Nephron (organoid): ENCODE results near the gene FXN.

Source experiments
- H3K27ac Mint-ChIP-seq, 3 experiments: 2 replicates each; pipeline ENCODE4 v1.8.0; 2020; ENCODE audit warnings: mixed read lengths in 3 of 3, mild to moderate bottlenecking in 2 of 3, moderate library complexity in 1 of 3
- H3K27me3 Mint-ChIP-seq: 2 replicates; pipeline ENCODE4 v1.8.0; 2021; ENCODE audit warnings: low read depth, mild to moderate bottlenecking, moderate library complexity, mixed read lengths
- H3K36me3 Mint-ChIP-seq: 2 replicates; pipeline ENCODE4 v1.8.0; 2020; ENCODE audit warnings: low read depth, mixed read lengths
- H3K4me1 Mint-ChIP-seq: 2 replicates; pipeline ENCODE4 v1.8.0; 2020; ENCODE audit warnings: mixed read lengths
- H3K4me3 Mint-ChIP-seq, 3 experiments: 2 replicates each; pipeline ENCODE4 v1.8.0; 2020; ENCODE audit warnings: mild to moderate bottlenecking in 3 of 3, mixed read lengths in 3 of 3, moderate library complexity in 2 of 3
- H3K9me3 Mint-ChIP-seq: 2 replicates; pipeline ENCODE4 v1.8.0; 2020; ENCODE audit warnings: mixed read lengths
- CTCF ChIP-seq, 3 experiments: fragments of 200-600 bp; sonication (generic); IDR thresholded peaks; one replicate each; pipeline ENCODE4 v1.5.0; 2021; ENCODE audit warnings: antibody characterized with exemption in 3 of 3; ENCODE audit not compliant: unreplicated experiment in 3 of 3

Gene FXN

GRCh38 chr9:68998385-68998784 is 37.2 kb upstream of the FXN start:
- Mint-ChIP-seq H3K27ac (peak overlapping the region in 2 of 3 experiments; percentile 86 to 87), H3K36me3 (no peaks in the 10 kb centered on the region), H3K4me1 (peaks cover 24% of the 10 kb centered on the region), H3K27me3 (peaks cover 23% of the 10 kb centered on the region), H3K9me3 (no peaks in the 10 kb centered on the region), H3K4me3 (no peak overlapping the region)
- no peak for TF ChIP-seq CTCF (IDR thresholded peaks at IDR 0.05; ENCODE audit: unreplicated experiment in 3 of 3)

- Mint-ChIP-seq H3K36me3 (no peaks in the 10 kb centered on the region), H3K27me3 (peaks cover 23% of the 10 kb centered on the region), H3K27ac (peak overlapping the region in 1 of 3 experiments; percentile 87), H3K9me3 (no peaks in the 10 kb centered on the region), H3K4me1 (peaks cover 24% of the 10 kb centered on the region), H3K4me3 (no peak overlapping the region)
- no peak for TF ChIP-seq CTCF (IDR thresholded peaks at IDR 0.05; ENCODE audit: unreplicated experiment in 3 of 3)
Measured at GRCh38 chr9:68998812-68999211, 36.7 kb upstream of the FXN start.

- peak; percentile 78 to 80 (median 79) for TF ChIP-seq CTCF (IDR thresholded peaks at IDR 0.05; ENCODE audit: unreplicated experiment in 3 of 3)
- H3K27me3 Mint-ChIP-seq: peaks cover 23% of the 10 kb centered on the region
- no peaks in the 10 kb centered on the region for H3K9me3 Mint-ChIP-seq
- H3K36me3 Mint-ChIP-seq: no peaks in the 10 kb centered on the region
- peak overlapping the region in 2 of 3 experiments; percentile 72 to 87 for H3K27ac Mint-ChIP-seq
- peaks cover 24% of the 10 kb centered on the region for H3K4me1 Mint-ChIP-seq
- H3K4me3 Mint-ChIP-seq: no peak overlapping the region
Measured at GRCh38 chr9:68999393-69000105, 36.0 kb upstream of the FXN start.

- Mint-ChIP-seq H3K36me3 (no peaks in the 10 kb centered on the region), H3K4me1 (peaks cover 21% of the 10 kb centered on the region), H3K4me3 (no peak overlapping the region), H3K27ac (no peak overlapping the region), H3K27me3 (peaks cover 23% of the 10 kb centered on the region), H3K9me3 (no peaks in the 10 kb centered on the region)
- no peak for TF ChIP-seq CTCF (IDR thresholded peaks at IDR 0.05; ENCODE audit: unreplicated experiment in 3 of 3)
Measured at GRCh38 chr9:69001921-69002320, 33.6 kb upstream of the FXN start.

- TF ChIP-seq CTCF (IDR thresholded peaks at IDR 0.05; ENCODE audit: unreplicated experiment in 3 of 3): no peak
- no peaks in the 10 kb centered on the region for H3K9me3 Mint-ChIP-seq
- H3K4me1 Mint-ChIP-seq: peaks cover 14% of the 10 kb centered on the region
- H3K27me3 Mint-ChIP-seq: peaks cover 23% of the 10 kb centered on the region
- H3K4me3 Mint-ChIP-seq: no peak overlapping the region
- no peaks in the 10 kb centered on the region for H3K36me3 Mint-ChIP-seq
- H3K27ac Mint-ChIP-seq: no peak overlapping the region
Measured at GRCh38 chr9:69003051-69003450, 32.5 kb upstream of the FXN start.

GRCh38 chr9:69004836-69005235 is 30.7 kb upstream of the FXN start:
- peaks cover 6% of the 10 kb centered on the region for H3K27me3 Mint-ChIP-seq
- no peaks in the 10 kb centered on the region for H3K9me3 Mint-ChIP-seq
- no peak overlapping the region for H3K4me3 Mint-ChIP-seq
- peak overlapping the region in 1 of 3 experiments; percentile 16 for H3K27ac Mint-ChIP-seq
- H3K4me1 Mint-ChIP-seq: no peaks in the 10 kb centered on the region
- H3K36me3 Mint-ChIP-seq: no peaks in the 10 kb centered on the region
- TF ChIP-seq CTCF (IDR thresholded peaks at IDR 0.05; ENCODE audit: unreplicated experiment in 3 of 3): no peak
